ENCODE results near the gene PRDX5.
A peak's percentile ranks its signal among the peaks of the same experiment; 100 is the strongest.

Gene PRDX5

GRCh38 chr11:64324692-64325469 is 7.0 kb downstream of the PRDX5 start:
- peak; percentile 76 for ATAC-seq (ENCODE audit: low read depth)
- Histone ChIP-seq H3K4me1 (ENCODE audit: insufficient read depth, poor library complexity, severe bottlenecking) (peaks cover 31% of the 10 kb centered on the region), H3K9me3 (ENCODE audit: severe bottlenecking) (no peaks in the 10 kb centered on the region), H3K4me3 (ENCODE audit: severe bottlenecking) (no peak overlapping the region), H3K27me3 (ENCODE audit: insufficient read depth, poor library complexity, severe bottlenecking) (no peaks in the 10 kb centered on the region), H3K27ac (ENCODE audit: poor library complexity, severe bottlenecking) (peak overlapping the region; percentile 95), H3K36me3 (ENCODE audit: low read depth) (peaks cover 21% of the 10 kb centered on the region)
- TF ChIP-seq CTCF (IDR thresholded peaks at IDR 0.05; ENCODE audit: poor library complexity, severe bottlenecking): no peak
- DNase-seq (ENCODE audit: low spot score): peak; percentile 86

DNA sequence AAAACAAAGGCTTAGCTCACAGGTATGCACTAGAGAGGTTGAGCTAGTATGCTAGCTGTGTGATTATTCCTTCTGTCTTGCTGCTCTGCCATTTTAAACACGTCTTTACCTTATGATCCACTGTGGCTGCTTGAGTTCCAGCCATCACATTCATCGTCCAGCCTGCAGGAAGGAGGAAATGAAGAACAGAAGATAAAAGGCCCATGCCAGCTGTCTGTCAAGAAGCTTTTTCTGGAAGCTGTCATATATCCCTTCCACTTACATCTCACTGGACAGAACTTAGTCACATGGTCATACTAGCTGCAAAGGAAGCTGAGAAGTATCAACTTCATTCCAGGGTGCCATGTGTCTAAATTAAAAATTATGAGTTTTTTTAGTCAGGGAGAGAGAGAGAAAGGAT is 9.5 kb downstream of the PRDX5 start:
- Histone ChIP-seq H3K27me3 (ENCODE audit: insufficient read depth, poor library complexity, severe bottlenecking) (no peaks in the 10 kb centered on the region), H3K9me3 (ENCODE audit: severe bottlenecking) (no peaks in the 10 kb centered on the region), H3K36me3 (ENCODE audit: low read depth) (peaks cover 5% of the 10 kb centered on the region), H3K27ac (ENCODE audit: poor library complexity, severe bottlenecking) (no peak overlapping the region), H3K4me1 (ENCODE audit: insufficient read depth, poor library complexity, severe bottlenecking) (peaks cover 34% of the 10 kb centered on the region), H3K4me3 (ENCODE audit: severe bottlenecking) (no peak overlapping the region)
- ATAC-seq (ENCODE audit: low read depth) (no peak), DNase-seq (ENCODE audit: low spot score) (no peak)
- TF ChIP-seq CTCF (IDR thresholded peaks at IDR 0.05; ENCODE audit: poor library complexity, severe bottlenecking): no peak

DNA sequence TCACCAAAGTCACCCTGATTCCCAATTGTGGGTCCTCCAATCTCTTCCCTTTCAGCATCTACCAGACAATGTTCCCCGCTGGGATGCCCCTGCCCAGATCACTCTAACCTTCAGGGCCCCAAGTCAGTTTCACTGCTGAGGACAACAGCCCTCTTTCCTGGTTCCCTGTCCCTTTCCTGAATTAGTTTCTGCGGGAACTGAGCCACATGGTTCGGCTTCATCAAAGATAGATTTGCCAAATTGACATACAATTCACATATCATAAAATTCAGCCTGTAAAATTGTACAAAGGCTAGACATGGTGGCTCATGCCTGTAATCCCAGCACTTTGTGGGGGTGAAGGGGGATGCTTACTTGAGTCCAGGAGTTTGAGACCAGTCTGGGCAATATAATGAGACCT is 10.1 kb downstream of the PRDX5 start:
- ATAC-seq (ENCODE audit: low read depth): no peak
- no peak for TF ChIP-seq CTCF (IDR thresholded peaks at IDR 0.05; ENCODE audit: poor library complexity, severe bottlenecking)
- Histone ChIP-seq H3K27me3 (ENCODE audit: insufficient read depth, poor library complexity, severe bottlenecking) (no peaks in the 10 kb centered on the region), H3K27ac (ENCODE audit: poor library complexity, severe bottlenecking) (no peak overlapping the region), H3K4me1 (ENCODE audit: insufficient read depth, poor library complexity, severe bottlenecking) (peaks cover 35% of the 10 kb centered on the region), H3K4me3 (ENCODE audit: severe bottlenecking) (no peak overlapping the region), H3K36me3 (ENCODE audit: low read depth) (no peaks in the 10 kb centered on the region), H3K9me3 (ENCODE audit: severe bottlenecking) (no peaks in the 10 kb centered on the region)
- no peak for DNase-seq (ENCODE audit: low spot score)

GRCh38 chr11:64330888-64331287 is 13.0 kb downstream of the PRDX5 start:
- Histone ChIP-seq H3K9me3 (ENCODE audit: severe bottlenecking) (no peaks in the 10 kb centered on the region), H3K27ac (ENCODE audit: poor library complexity, severe bottlenecking) (peak overlapping the region; percentile 95), H3K36me3 (ENCODE audit: low read depth) (no peaks in the 10 kb centered on the region), H3K4me3 (ENCODE audit: severe bottlenecking) (no peak overlapping the region), H3K27me3 (ENCODE audit: insufficient read depth, poor library complexity, severe bottlenecking) (no peaks in the 10 kb centered on the region), H3K4me1 (ENCODE audit: insufficient read depth, poor library complexity, severe bottlenecking) (peaks cover 22% of the 10 kb centered on the region)
- no peak for ATAC-seq (ENCODE audit: low read depth)
- no peak for DNase-seq (ENCODE audit: low spot score)
- no peak for TF ChIP-seq CTCF (IDR thresholded peaks at IDR 0.05; ENCODE audit: poor library complexity, severe bottlenecking)

All from RWPE2 (cell line).